ENCODE results near the gene CMC2. TPM values are rescaled to one million over a fixed set of nuclear protein-coding genes. Genes with fewer than 3 reads are reported as not detected.

The CMC2 gene
- total RNA-seq, 1 experiment from 2014 or later = 64.2 TPM

- no peaks in the 10 kb centered on the region for H4K20me1 ChIP-seq (ENCODE audit: control insufficient read depth, insufficient read depth, insufficient read length)
- H2BK15ac ChIP-seq (ENCODE audit: low read depth, low read length) = no peak overlapping the region
- H3K79me2 ChIP-seq (ENCODE audit: insufficient read depth, low read length) = peaks cover 25% of the 10 kb centered on the region; the same call in 1 of the 2 replicates
- no peaks in the 10 kb centered on the region for H3K4me1 ChIP-seq (ENCODE audit: insufficient read depth, low read length)
- no peak overlapping the region for H4K8ac ChIP-seq (replicated peaks; ENCODE audit: insufficient read length, low read depth, low read length)
- H3K36me3 Mint-ChIP-seq (ENCODE audit: insufficient read depth in 1 of 3, low read depth in 3 of 3) = peaks cover 0 to 6% (median 4%) of the 10 kb centered on the region in 3 experiments; a peak in 4 of 7 replicates
- H2BK20ac ChIP-seq (ENCODE audit: low read depth, low read length, poor library complexity, severe bottlenecking) = no peak overlapping the region
- no peak for DNase-seq
- H3K56ac ChIP-seq (ENCODE audit: insufficient read length, low read depth, low read length) = no peak overlapping the region
- no peak overlapping the region for H3K23ac ChIP-seq (ENCODE audit: insufficient read length, low read depth, low read length)
- H2AK5ac ChIP-seq (ENCODE audit: insufficient read length, low read length) = no peak overlapping the region
- peaks cover 0 to 2% of the 10 kb centered on the region in 2 experiments; a peak in 3 of 5 replicates for H3K9me3 Mint-ChIP-seq
- no peak overlapping the region for H3K14ac ChIP-seq (ENCODE audit: insufficient read depth, low read length)
- no peak overlapping the region for H2AFZ ChIP-seq (ENCODE audit: low read length)
- no peaks in the 10 kb centered on the region for H3K27me3 Mint-ChIP-seq (ENCODE audit: low read depth)
- no peak overlapping the region for H2BK5ac ChIP-seq (ENCODE audit: insufficient read length, low read length)
- no peak overlapping the region for H2BK120ac ChIP-seq (ENCODE audit: low read depth, low read length, poor library complexity, severe bottlenecking)
- H3K9ac ChIP-seq (ENCODE audit: extremely low read depth, insufficient read length, low read length) = no peak overlapping the region
- no peak overlapping the region for H3K27ac ChIP-seq (ENCODE audit: insufficient read length, low read depth, low read length)
- WGBS (ENCODE audit: extremely low coverage, insufficient read length, low lambda C conversion rate) = 100% methylated on average over 3 of the region's 4 CpGs
- H2BK12ac ChIP-seq (ENCODE audit: insufficient read length, low read depth, low read length) = no peak overlapping the region
- H3K27ac Mint-ChIP-seq = no peak overlapping the region; a peak in 1 of 7 replicates
- H3K4ac ChIP-seq (ENCODE audit: low read depth, low read length) = no peak overlapping the region
- no peaks in the 10 kb centered on the region for H3K23me2 ChIP-seq (ENCODE audit: insufficient read length, low read depth, low read length, poor library complexity, severe bottlenecking)
- no peak overlapping the region for H3K18ac ChIP-seq (ENCODE audit: insufficient read length, low read depth, low read length)
- H3K4me2 ChIP-seq (ENCODE audit: insufficient read depth, insufficient read length, low read length) = no peak overlapping the region
- H3K79me1 ChIP-seq (ENCODE audit: insufficient read depth, low read depth, low read length, poor library complexity, severe bottlenecking) = peaks cover 15% of the 10 kb centered on the region
- no peak for TF ChIP-seq CTCF (conservative IDR thresholded peaks at IDR 0.05)
- no peaks in the 10 kb centered on the region for H3K9me3 ChIP-seq (ENCODE audit: control insufficient read depth, low read depth, low read length)
- H3K4me1 Mint-ChIP-seq = peaks cover 18 to 23% of the 10 kb centered on the region in 2 experiments
- no peak overlapping the region for H4K91ac ChIP-seq (ENCODE audit: insufficient read length, low read depth, low read length)
- no peak overlapping the region for H4K5ac ChIP-seq (ENCODE audit: insufficient read length, low read depth, low read length)
- no peak overlapping the region for H3T11ph ChIP-seq (ENCODE audit: low read length)
- H3K4me3 Mint-ChIP-seq = no peak overlapping the region
- H3K27me3 ChIP-seq (ENCODE audit: insufficient read depth, low read length) = no peaks in the 10 kb centered on the region
These were observed 3.6 kb downstream of the CMC2 start for GRCh38 chr16:81003064-81003463.
